K562 (cell line): Measurements from ENCODE around the gene HHIPL1. TPM values are rescaled to one million over a fixed set of nuclear protein-coding genes. Genes with fewer than 3 reads are reported as not detected.

Experiments used
- ATAC-seq: fragments of 200-7000 bp; cut with Tn5 transposase; 3 replicates; pipeline ENCODE4 v1.9.1; 2020; ENCODE audit warnings: moderate library complexity
- BruUV-seq: library from RNA; stranded (reverse); fragments of 400-500 nt; replicated peaks from 2 replicates; lab custom pipeline; 2021; lab: Mats Ljungman, UMichigan
- CTCF ChIA-PET: fragments of 300-600 bp; formaldehyde crosslinking; extraction: SDS; loops from one replicate; lab custom pipeline; 2021; ENCODE audit warnings: low intra/inter-chr PET ratio; lab: Yijun Ruan, JAX
- POLR2A ChIA-PET: fragments of 300-600, 350-650 bp; sonication (Branson Sonifier 250); formaldehyde crosslinking; extraction: SDS; loops from one replicate; lab custom pipeline; 2021; ENCODE audit warnings: antibody characterized with exemption, inconsistent platforms; lab: Yijun Ruan, JAX
- DNase-seq, 4 experiments: peaks; one replicate each; pipeline versions ENCODE4 v3.0.0 to v3.0.0-alpha.2; 2011 to 2018; ENCODE audit warnings: low spot score in 3 of 4, mixed read lengths in 3 of 4; ENCODE audit errors: extremely low read depth in 1 of 4
- FAIRE-seq: peaks from 2 replicates; lab custom pipeline; 2011; peaks lifted over from hg19 to GRCh38; lab: Jason Lieb, UNC
- H2AFZ ChIP-seq: 2 replicates; pipeline ENCODE4 v1.6.0; 2011; ENCODE audit warnings: low read depth, low read length, control low read depth, inconsistent platforms
- H3K27ac ChIP-seq: fragments of 200-600 bp; 3 replicates; pipeline ENCODE4 v1.8.0; 2011; ENCODE audit warnings: low read depth, mild to moderate bottlenecking, control low read depth, inconsistent platforms, low read length, moderate library complexity, mixed read lengths; ENCODE audit errors: extremely low read depth
- H3K27me3 ChIP-seq, 2 experiments: fragments of 300-600 bp in 1 of 2; 2 replicates in 1 of 2; 3 replicates in 1 of 2; pipeline versions ENCODE4 v1.6.0 to v1.8.0; 2011; ENCODE audit warnings: inconsistent platforms in 2 of 2, low read length in 2 of 2, mild to moderate bottlenecking in 1 of 2, mixed read lengths in 1 of 2, moderate library complexity in 1 of 2; ENCODE audit not compliant: control insufficient read depth in 2 of 2, insufficient read depth in 2 of 2
- H3K36me3 ChIP-seq: fragments of 300-600 bp; 3 replicates; pipeline ENCODE4 v1.8.0; 2011; ENCODE audit warnings: mild to moderate bottlenecking, low read length, inconsistent platforms; ENCODE audit not compliant: control insufficient read depth, insufficient read depth
- H3K4me1 ChIP-seq, 2 experiments: fragments of 200-600 bp in 1 of 2; replicated peaks in 1 of 2; 2 replicates in 1 of 2; 3 replicates in 1 of 2; pipeline versions ENCODE4 v1.5.1 to v1.8.0; 2011; ENCODE audit warnings: inconsistent platforms in 2 of 2, low read length in 2 of 2, mild to moderate bottlenecking in 1 of 2, mixed read lengths in 1 of 2, moderate library complexity in 1 of 2; ENCODE audit not compliant: control insufficient read depth in 2 of 2, insufficient read depth in 2 of 2
- H3K4me2 ChIP-seq: 2 replicates; pipeline ENCODE4 v1.6.1; 2011; ENCODE audit warnings: low read length, control low read depth, inconsistent platforms, mixed read lengths; ENCODE audit not compliant: insufficient read depth
- H3K4me3 ChIP-seq: fragments of 200-600 bp; sonication (generic), shearing (Covaris generic); 2 replicates; pipeline ENCODE4 v1.5.1; 2016; ENCODE audit warnings: control low read depth, inconsistent platforms
- H3K79me2 ChIP-seq: fragments of 200-600 bp; 3 replicates; pipeline ENCODE4 v1.8.0; 2011; ENCODE audit warnings: low read length, inconsistent platforms; ENCODE audit not compliant: control insufficient read depth, insufficient read depth
- H3K9ac ChIP-seq, 2 experiments: 2 replicates each; pipeline versions ENCODE4 v1.6.0 to v1.6.1; 2011; ENCODE audit warnings: low read depth in 2 of 2, low read length in 2 of 2, control low read depth in 1 of 2, inconsistent platforms in 1 of 2, mild to moderate bottlenecking in 1 of 2, mixed read lengths in 1 of 2; ENCODE audit not compliant: insufficient read depth in 1 of 2
- H3K9me1 ChIP-seq: one replicate; pipeline ENCODE4 v1.6.0; 2011; ENCODE audit warnings: inconsistent platforms, mild to moderate bottlenecking, low read length, moderate library complexity; ENCODE audit not compliant: control insufficient read depth, insufficient read depth
- H3K9me3 ChIP-seq: replicated peaks from 2 replicates; pipeline ENCODE4 v1.5.1; 2011; ENCODE audit warnings: low read depth, low read length, inconsistent platforms; ENCODE audit not compliant: control insufficient read depth, insufficient read depth
- H4K20me1 ChIP-seq: replicated peaks from 2 replicates; pipeline ENCODE4 v1.6.1; 2011; ENCODE audit warnings: low read length, inconsistent platforms, mixed read lengths; ENCODE audit not compliant: control insufficient read depth, insufficient read depth
- CHAMP1 ChIP-seq: fragments of 450-650 bp; IDR thresholded peaks from 2 replicates; pipeline ENCODE4 v1.6.1; 2016; ENCODE audit warnings: mild to moderate bottlenecking
- FOXJ2 ChIP-seq: fragments of 200-800 bp; sonication (Bioruptor generic); IDR thresholded peaks from 2 replicates; pipeline ENCODE4 v1.6.1; 2016; ENCODE audit warnings: missing genetic modification characterization, missing compliant biosample characterization
- GMEB1 ChIP-seq: fragments of 250-450 bp; sonication (Bioruptor Pico); IDR thresholded peaks from 2 replicates; pipeline ENCODE4 v1.4.0; 2020; ENCODE audit warnings: mild to moderate bottlenecking
- KDM1A ChIP-seq, 2 experiments: fragments of 450-650 bp; IDR thresholded peaks; 2 replicates each; pipeline ENCODE4 v1.6.1; 2016; ENCODE audit warnings: mild to moderate bottlenecking in 2 of 2
- RFX1 ChIP-seq: fragments of 450-650 bp; IDR thresholded peaks from 2 replicates; pipeline ENCODE4 v1.6.1; 2016; ENCODE audit warnings: mild to moderate bottlenecking, moderate library complexity
- ZNF449 ChIP-seq: fragments of 250-450 bp; sonication (Bioruptor Pico); IDR thresholded peaks from 2 replicates; pipeline ENCODE4 v1.8.0; 2022; ENCODE audit warnings: moderate library complexity, mild to moderate bottlenecking, inconsistent platforms
- ZNF589 ChIP-seq: fragments of 200-800 bp; sonication (Bioruptor generic); IDR thresholded peaks from 2 replicates; pipeline ENCODE4 v1.6.1; 2016; ENCODE audit warnings: low read depth, missing genetic modification characterization, missing compliant biosample characterization
- WGBS: fragments of 100-300 bp; shearing (Covaris generic); methylation state at CpG from one replicate; pipeline ENCODE4 v1.1.6; 2016; ENCODE audit warnings: low coverage, mixed read lengths; ENCODE audit not compliant: insufficient coverage; ENCODE audit errors: missing lambda C conversion rate; 5-methylcytosine and 5-hydroxymethylcytosine counted together
- in situ Hi-C: fragments of 300-500 bp; cut with MboI; formaldehyde crosslinking; loops from 4 replicates; pipeline ENCODE4 v1.15.0; 2018; ENCODE audit warnings: inconsistent platforms, mixed read lengths
- intact Hi-C: fragments of 100-400 bp; cut with micrococcal nuclease; formaldehyde crosslinking; loops from 2 replicates; pipeline ENCODE4 v1.14.2; 2022
- polyA plus RNA-seq, 8 experiments: library from polyadenylated mRNA; depleted of rRNA in 4 of 8; stranded (reverse) in 5 of 8; unstranded in 3 of 8; fragments of >200 nt; fragmentation: Nextera tagmentation in 2 of 8; fragmentation: Illumina TruSeq in 1 of 8; extraction: Ambion mirVana in 2 of 8; extraction: Trizol in 1 of 8; gene quantifications; 2 replicates each; pipeline versions ENCODE4 v1.2.1 to v1.2.3, GENCODE V29; 2011 to 2014; ENCODE audit warnings: inconsistent platforms in 1 of 8, missing spikeins in 1 of 8
- total RNA-seq, 7 experiments: library from RNA; depleted of rRNA in 6 of 7; stranded (reverse); fragments of >200 nt in 6 of 7; fragmentation: Illumina TruSeq in 2 of 7; extraction: Trizol in 2 of 7; gene quantifications; 2 replicates each; pipeline versions ENCODE4 v1.2.1 to v1.2.3, GENCODE V29; 2011 to 2021; ENCODE audit warnings: low replicate concordance in 1 of 7

Gene HHIPL1
- total and polyA plus RNA-seq, 9 of the 15 experiments (the other 6 are each of a cell fraction or from before 2014, with no cell fraction given): not detected

GRCh38 chr14:99664058-99664936, 19.4 kb downstream of the HHIPL1 start:
- Histone ChIP-seq H3K4me2 (no peak overlapping the region), H3K27me3 (peaks cover 0 to 55% of the 10 kb centered on the region in 2 experiments; a peak in 3 of 5 replicates), H4K20me1 (no peaks in the 10 kb centered on the region; the same call in none of the 2 replicates), H3K4me1 (peaks cover 0 to 6% of the 10 kb centered on the region in 2 experiments; a peak in 2 of 5 replicates), H3K4me3 (no peak overlapping the region), H3K9ac (no peak overlapping the region), H3K9me3 (no peaks in the 10 kb centered on the region), H3K36me3 (no peaks in the 10 kb centered on the region), H2AFZ (no peak overlapping the region), H3K79me2 (no peaks in the 10 kb centered on the region), H3K27ac (no peak overlapping the region), H3K9me1 (no peaks in the 10 kb centered on the region)
- intact Hi-C loops (no loop called here), in situ Hi-C loops (no loop called here)
- ChIA-PET POLR2A (interaction anchor here (0.9 kb wide), 1 partner anchor 20 kb away, joined by 6 read pairs; the partner anchor contains the start of gene CYP46A1), CTCF (interaction anchor here (0.6 kb wide), 1 partner anchor 359 kb away, joined by 3 read pairs; no protein-coding TSS in a partner anchor)
- TF ChIP-seq FOXJ2 (tag) (no peak), RFX1 (peak; percentile 59)
- 0% methylated on average over 6 of the region's 8 CpGs for WGBS
- BruUV-seq: no TSS peak
- DNase-seq (no peak), ATAC-seq (no peak), FAIRE-seq (no peak)

GRCh38 chr14:99664937-99665273, 20.0 kb downstream of the HHIPL1 start:
- TF ChIP-seq ZNF589 (CRISPR knock-in tag) (no peak), KDM1A (IDR thresholded peaks at IDR 0.05) (0 out of 4 replicates have a peak, but pooled peaks of 1 of the 2 experiments have one; percentile 24), GMEB1 (CRISPR knock-in tag) (no peak), ZNF449 (CRISPR knock-in tag) (no peak), CHAMP1 (no peak)
- TF ChIP-seq, all 486 proteins: peak for 1
- Histone ChIP-seq H3K79me2 (no peaks in the 10 kb centered on the region), H3K27ac (no peak overlapping the region), H3K4me1 (peaks cover 0 to 6% of the 10 kb centered on the region in 2 experiments; a peak in 2 of 5 replicates), H3K9me3 (no peaks in the 10 kb centered on the region), H3K36me3 (no peaks in the 10 kb centered on the region), H3K27me3 (peaks cover 0 to 55% of the 10 kb centered on the region in 2 experiments; a peak in 3 of 5 replicates), H3K9ac (no peak overlapping the region), H3K4me3 (no peak overlapping the region), H2AFZ (no peak overlapping the region), H4K20me1 (no peaks in the 10 kb centered on the region; the same call in none of the 2 replicates), H3K9me1 (no peaks in the 10 kb centered on the region), H3K4me2 (no peak overlapping the region)
- 4% methylated on average over 5 of the region's 12 CpGs for WGBS
- intact Hi-C loops: no loop called here
- in situ Hi-C loops: no loop called here
- DNase-seq (no peak), FAIRE-seq (no peak), ATAC-seq (no peak)
- BruUV-seq: no TSS peak
- ChIA-PET CTCF (no interaction called here), POLR2A (no interaction called here)
